MM.1S (cell line): ENCODE results near the gene LRRC8B.

Experiments
- DNase-seq: peaks from one replicate; pipeline ENCODE4 v3.0.0-alpha.2; 2015
- H2AFZ ChIP-seq: fragments of 300-600 bp; sonication (generic); 2 replicates; pipeline ENCODE4 v1.6.0; 2016; ENCODE audit warnings: antibody characterized with exemption, low read length
- H3F3A ChIP-seq: fragments of 300-600 bp; sonication (generic); 2 replicates; pipeline ENCODE4 v1.6.1; 2016; ENCODE audit warnings: mild to moderate bottlenecking, antibody characterized with exemption, low read length, moderate library complexity, mixed read lengths; ENCODE audit not compliant: insufficient read depth
- H3K27ac ChIP-seq: fragments of 300-600 bp; sonication (generic); 2 replicates; pipeline ENCODE4 v1.5.1; 2016; ENCODE audit warnings: mild to moderate bottlenecking, low read length
- H3K27me3 ChIP-seq: fragments of 300-600 bp; sonication (generic); replicated peaks from 2 replicates; pipeline ENCODE4 v1.6.0; 2016; ENCODE audit warnings: low read length; ENCODE audit not compliant: insufficient read depth
- H3K36me3 ChIP-seq: fragments of 300-600 bp; sonication (generic); replicated peaks from 2 replicates; pipeline ENCODE4 v1.6.1; 2016; ENCODE audit warnings: mild to moderate bottlenecking, low read length, mixed read lengths; ENCODE audit not compliant: insufficient read depth
- H3K4me1 ChIP-seq: fragments of 300-600 bp; sonication (generic); 2 replicates; pipeline ENCODE4 v1.6.1; 2016; ENCODE audit warnings: low read length, mixed read lengths
- H3K4me2 ChIP-seq: fragments of 300-600 bp; sonication (generic); 2 replicates; pipeline ENCODE4 v1.6.0; 2016; ENCODE audit warnings: low read depth, low read length
- H3K4me3 ChIP-seq: fragments of 300-600 bp; sonication (generic); 2 replicates; pipeline ENCODE4 v1.5.1; 2016; ENCODE audit warnings: low read length, mixed read lengths
- H3K79me2 ChIP-seq: fragments of 300-600 bp; sonication (generic); 2 replicates; pipeline ENCODE4 v1.6.1; 2016; ENCODE audit warnings: mixed run types, low read length, mixed read lengths
- H3K9ac ChIP-seq: fragments of 300-600 bp; sonication (generic); 2 replicates; pipeline ENCODE4 v1.6.1; 2016; ENCODE audit warnings: low read length, mixed read lengths
- H3K9me2 ChIP-seq: fragments of 300-600 bp; sonication (generic); replicated peaks from 2 replicates; pipeline ENCODE4 v1.6.1; 2016; ENCODE audit warnings: mild to moderate bottlenecking, low read length, mixed read lengths; ENCODE audit not compliant: insufficient read depth
- H3K9me3 ChIP-seq: fragments of 300-600 bp; sonication (generic); replicated peaks from 2 replicates; pipeline ENCODE4 v1.6.1; 2016; ENCODE audit warnings: mild to moderate bottlenecking, low read length, mixed read lengths; ENCODE audit not compliant: insufficient read depth
- H4K20me1 ChIP-seq: fragments of 300-600 bp; sonication (generic); 2 replicates; pipeline ENCODE4 v1.6.1; 2016; ENCODE audit warnings: mild to moderate bottlenecking, low read length, moderate library complexity, mixed read lengths; ENCODE audit not compliant: insufficient read depth
- EZH2 ChIP-seq: fragments of 300-600 bp; sonication (generic); optimal IDR thresholded peaks from 2 replicates; pipeline ENCODE3; 2017; ENCODE audit warnings: low read depth, mild to moderate bottlenecking, antibody characterized with exemption, low read length, mixed read lengths
- EZH2phosphoT487 ChIP-seq: fragments of 300-600 bp; sonication (generic); IDR thresholded peaks from 2 replicates; pipeline ENCODE4 v1.6.1; 2018; ENCODE audit warnings: antibody characterized with exemption, low read length
- TF ChIP-seq, protein P1 (sequence below): fragments of 300-600 bp; sonication (generic); IDR thresholded peaks from 2 replicates; pipeline ENCODE4 v1.5.1; 2016; ENCODE audit warnings: antibody characterized with exemption, low read length, mixed read lengths

The LRRC8B gene

DNA sequence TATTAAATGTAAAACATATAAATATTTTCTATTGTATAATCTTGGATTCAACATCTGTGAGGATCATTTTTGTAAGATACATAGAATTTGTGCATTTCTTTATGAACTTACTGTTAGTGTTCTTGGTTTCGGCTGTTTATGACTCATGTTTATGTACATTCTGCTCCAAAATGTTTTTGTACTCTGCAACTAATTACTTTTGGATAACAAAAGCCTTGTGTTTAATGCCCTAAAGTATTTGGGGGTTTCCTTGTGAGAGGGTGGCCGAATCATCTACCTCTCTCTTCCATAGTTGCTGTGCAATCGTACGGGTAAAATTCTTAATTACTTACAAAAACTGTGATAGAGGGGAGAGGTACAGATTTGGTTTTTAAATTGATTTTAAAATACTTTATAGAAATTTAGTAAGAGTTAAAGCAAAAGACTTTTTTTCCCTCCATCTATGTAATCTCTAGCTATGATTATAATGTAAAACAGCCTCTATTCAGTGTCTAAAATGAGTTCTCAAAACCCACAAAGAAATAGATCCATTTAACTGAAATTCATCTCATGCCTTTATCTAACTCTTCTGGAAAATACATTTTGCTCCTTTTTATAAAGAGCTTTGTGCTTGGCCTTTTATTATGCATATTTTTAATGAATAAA lies 69.6 kb downstream of the LRRC8B start:
- no peaks in the 10 kb centered on the region for H4K20me1 ChIP-seq
- no peaks in the 10 kb centered on the region for H3K9me3 ChIP-seq
- H3K27me3 ChIP-seq: no peaks in the 10 kb centered on the region
- TF ChIP-seq, protein P1, sequence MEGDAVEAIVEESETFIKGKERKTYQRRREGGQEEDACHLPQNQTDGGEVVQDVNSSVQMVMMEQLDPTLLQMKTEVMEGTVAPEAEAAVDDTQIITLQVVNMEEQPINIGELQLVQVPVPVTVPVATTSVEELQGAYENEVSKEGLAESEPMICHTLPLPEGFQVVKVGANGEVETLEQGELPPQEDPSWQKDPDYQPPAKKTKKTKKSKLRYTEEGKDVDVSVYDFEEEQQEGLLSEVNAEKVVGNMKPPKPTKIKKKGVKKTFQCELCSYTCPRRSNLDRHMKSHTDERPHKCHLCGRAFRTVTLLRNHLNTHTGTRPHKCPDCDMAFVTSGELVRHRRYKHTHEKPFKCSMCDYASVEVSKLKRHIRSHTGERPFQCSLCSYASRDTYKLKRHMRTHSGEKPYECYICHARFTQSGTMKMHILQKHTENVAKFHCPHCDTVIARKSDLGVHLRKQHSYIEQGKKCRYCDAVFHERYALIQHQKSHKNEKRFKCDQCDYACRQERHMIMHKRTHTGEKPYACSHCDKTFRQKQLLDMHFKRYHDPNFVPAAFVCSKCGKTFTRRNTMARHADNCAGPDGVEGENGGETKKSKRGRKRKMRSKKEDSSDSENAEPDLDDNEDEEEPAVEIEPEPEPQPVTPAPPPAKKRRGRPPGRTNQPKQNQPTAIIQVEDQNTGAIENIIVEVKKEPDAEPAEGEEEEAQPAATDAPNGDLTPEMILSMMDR: no peak
- TF ChIP-seq EZH2phosphoT487: no peak
- no peak overlapping the region for H3K4me2 ChIP-seq
- no peaks in the 10 kb centered on the region for H3K79me2 ChIP-seq
- H2AFZ ChIP-seq: no peak overlapping the region
- no peaks in the 10 kb centered on the region for H3F3A ChIP-seq
- no peak for DNase-seq
- no peaks in the 10 kb centered on the region for H3K4me1 ChIP-seq
- no peaks in the 10 kb centered on the region for H3K36me3 ChIP-seq
- H3K4me3 ChIP-seq: no peak overlapping the region
- no peak overlapping the region for H3K9ac ChIP-seq
- H3K27ac ChIP-seq: no peak overlapping the region
- no peaks in the 10 kb centered on the region for H3K9me2 ChIP-seq

DNA sequence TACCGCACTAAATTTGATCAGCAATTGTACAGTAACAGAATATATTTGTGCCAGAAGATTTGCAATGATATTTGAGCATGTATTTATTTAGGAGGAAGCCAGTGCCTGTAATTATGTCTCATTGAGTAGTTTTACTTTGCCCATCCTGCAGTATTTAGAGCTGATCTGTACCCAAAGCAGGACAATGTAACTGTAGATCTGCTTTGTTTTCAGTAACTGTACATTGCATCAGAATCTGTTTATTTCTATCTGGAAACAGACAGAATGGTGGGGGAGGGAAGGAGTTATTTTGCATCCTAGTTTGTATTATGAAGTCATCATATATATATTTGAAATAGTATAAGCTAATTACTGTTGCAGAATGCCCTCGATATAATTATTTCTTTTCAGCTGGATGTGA lies 72.1 kb downstream of the LRRC8B start:
- no peaks in the 10 kb centered on the region for H3K4me1 ChIP-seq
- TF ChIP-seq, protein P1: no peak
- TF ChIP-seq EZH2phosphoT487 (no peak), EZH2 (no peak)
- H3K9me3 ChIP-seq: no peaks in the 10 kb centered on the region
- no peaks in the 10 kb centered on the region for H3K79me2 ChIP-seq
- no peak overlapping the region for H3K4me2 ChIP-seq
- no peaks in the 10 kb centered on the region for H3F3A ChIP-seq
- H3K36me3 ChIP-seq: no peaks in the 10 kb centered on the region
- no peaks in the 10 kb centered on the region for H4K20me1 ChIP-seq
- no peaks in the 10 kb centered on the region for H3K27me3 ChIP-seq
- H2AFZ ChIP-seq: no peak overlapping the region
- H3K4me3 ChIP-seq: no peak overlapping the region
- DNase-seq: no peak
- H3K9me2 ChIP-seq: no peaks in the 10 kb centered on the region
- no peak overlapping the region for H3K27ac ChIP-seq
- no peak overlapping the region for H3K9ac ChIP-seq

DNA sequence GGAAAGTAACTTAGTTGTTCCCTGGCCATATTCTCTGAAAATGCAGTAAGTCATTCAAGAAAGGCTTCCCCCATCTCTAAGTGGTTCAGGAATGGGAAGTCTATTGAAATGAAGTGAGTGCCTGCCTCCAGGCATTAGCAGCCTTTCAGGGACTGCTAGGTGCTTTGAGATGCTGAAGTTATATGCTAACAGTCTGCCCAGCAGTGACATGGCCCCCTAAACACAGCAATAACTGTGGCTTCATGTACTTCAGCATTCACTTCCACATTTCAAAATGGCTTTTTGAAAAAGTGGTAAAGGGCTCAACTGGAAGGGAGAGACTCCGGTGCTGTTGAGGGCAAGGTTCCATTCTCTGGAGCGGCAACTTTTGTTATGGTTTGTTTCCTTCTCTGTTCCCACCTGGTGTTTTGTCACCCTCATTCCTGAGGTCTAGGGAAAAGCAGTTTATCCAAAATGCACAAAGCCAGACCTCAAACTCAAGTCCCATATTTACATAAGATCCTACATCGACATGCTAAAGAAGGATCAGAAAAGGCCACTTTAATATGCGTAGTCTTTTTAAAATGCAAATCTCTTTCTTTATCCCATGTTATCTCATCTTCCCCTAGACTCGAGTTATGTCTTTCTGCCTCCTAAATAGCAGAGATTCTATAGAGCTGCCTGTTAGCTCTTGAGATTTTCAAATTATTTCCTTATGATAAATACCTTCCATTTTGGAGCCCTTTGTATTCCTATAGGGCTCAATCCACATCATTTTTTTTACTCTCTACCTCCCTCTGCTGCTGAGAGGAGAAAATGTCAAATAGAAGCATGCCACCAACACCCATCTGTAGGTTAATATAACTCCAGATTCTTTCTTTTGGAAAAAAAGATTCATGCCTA lies 74.1 kb downstream of the LRRC8B start:
- H3K4me2 ChIP-seq: no peak overlapping the region
- no peaks in the 10 kb centered on the region for H3K4me1 ChIP-seq
- no peak overlapping the region for H3K27ac ChIP-seq
- H3K9ac ChIP-seq: no peak overlapping the region
- H3K9me2 ChIP-seq: no peaks in the 10 kb centered on the region
- no peaks in the 10 kb centered on the region for H3K36me3 ChIP-seq
- DNase-seq: peak; percentile 23
- no peak for TF ChIP-seq EZH2phosphoT487
- TF ChIP-seq, protein P1: peak; percentile 65
- H3K4me3 ChIP-seq: no peak overlapping the region
- no peaks in the 10 kb centered on the region for H3K9me3 ChIP-seq
- no peaks in the 10 kb centered on the region for H3K27me3 ChIP-seq
- H3K79me2 ChIP-seq: no peaks in the 10 kb centered on the region
- H2AFZ ChIP-seq: no peak overlapping the region
- no peaks in the 10 kb centered on the region for H3F3A ChIP-seq
- no peaks in the 10 kb centered on the region for H4K20me1 ChIP-seq
